ENCODE measurements around the gene MAP3K2. TPM values are rescaled to one million over a fixed set of nuclear protein-coding genes. Genes with fewer than 3 reads are reported as not detected.

Gene MAP3K2
- total and polyA plus RNA-seq, 10 of the 15 experiments (the other 5 are each of a cell fraction or from before 2014, with no cell fraction given), result 2.7 to 39.6 (median 16.1) TPM

GRCh38 chr2:127437056-127437455 lies 49.3 kb upstream of the MAP3K2 start:
- Histone ChIP-seq H3K27ac (ENCODE audit: control insufficient read depth, insufficient read depth) (no peak overlapping the region), H4K20me1 (ENCODE audit: control insufficient read depth, insufficient read depth) (no peaks in the 10 kb centered on the region), H3K9me3 (replicated peaks; ENCODE audit: control insufficient read depth, insufficient read depth, low read length) (no peaks in the 10 kb centered on the region), H3K9ac (ENCODE audit: control insufficient read depth, insufficient read depth, low read length) (no peak overlapping the region), H3K4me1 (ENCODE audit: control insufficient read depth, insufficient read depth, low read length) (no peaks in the 10 kb centered on the region), H3K36me3 (ENCODE audit: control insufficient read depth in 2 of 2, insufficient read depth in 2 of 2, low read length in 1 of 2) (no peaks in the 10 kb centered on the region), H3K4me3 (no peak overlapping the region), H3K27me3 (replicated peaks in 1 of 2; ENCODE audit: control insufficient read depth in 2 of 2, insufficient read depth in 2 of 2, low read length in 1 of 2) (no peaks in the 10 kb centered on the region), H3K4me2 (ENCODE audit: control insufficient read depth, insufficient read depth) (no peak overlapping the region), H3K79me2 (ENCODE audit: control insufficient read depth, insufficient read depth, low read length) (no peaks in the 10 kb centered on the region), H2AFZ (ENCODE audit: control insufficient read depth, low read depth, low read length) (no peak overlapping the region)
- FAIRE-seq, result no peak
- no TSS peak for BruUV-seq (replicated peaks)
- intact Hi-C loops (cut with micrococcal nuclease; ENCODE audit: unreplicated experiment), result no loop called here
- RAD21 ChIA-PET (ENCODE audit: unreplicated experiment), result interaction anchor here (1.2 kb wide), 1 partner anchor 42 kb away, joined by 3 read pairs; no protein-coding TSS in a partner anchor
- SMC1A ChIA-PET (ENCODE audit: uncharacterized antibody, unreplicated experiment), result interaction anchor here (1.5 kb wide), 1 partner anchor 9 kb away, joined by 3 read pairs; no protein-coding TSS in a partner anchor
- in situ Hi-C loops (cut with MboI), result no loop called here
- ATAC-seq, result no peak
- TF ChIP-seq BACH1 (IDR thresholded peaks at IDR 0.05; ENCODE audit: borderline replicate concordance) (no peak), NFYA (IDR thresholded peaks at IDR 0.05; ENCODE audit: borderline replicate concordance, low read depth, low read length) (no peak), MEF2B (IDR thresholded peaks at IDR 0.05; ENCODE audit: partially characterized antibody, poor library complexity, severe bottlenecking) (no peak), EGR1 (IDR thresholded peaks at IDR 0.05; ENCODE audit: borderline replicate concordance in 1 of 2, low read depth in 2 of 2, low read length in 2 of 2) (no peak), GATAD2B (conservative IDR thresholded peaks at IDR 0.05; ENCODE audit: low read depth) (no peak), ATF7 (IDR thresholded peaks at IDR 0.05; ENCODE audit: low read depth) (no peak), IKZF1 (conservative IDR thresholded peaks at IDR 0.05) (no peak), MLLT1 (IDR thresholded peaks at IDR 0.05) (no peak), IRF5 (IDR thresholded peaks at IDR 0.05; ENCODE audit: borderline replicate concordance) (no peak)
- POLR2A ChIA-PET, result interaction anchor here (1.0 kb wide), 1 partner anchor 51 kb away, joined by 3 read pairs; no protein-coding TSS in a partner anchor
- CTCF ChIA-PET, result interaction anchor here (1.1 to 1.2 kb wide), 2 partner anchors 16 to 240 kb away, joined by 3 read pairs; no protein-coding TSS in a partner anchor
- DNase-seq (ENCODE audit: low read depth, low spot score), result no peak
- WGBS (ENCODE audit: insufficient coverage, insufficient replicate concordance, low lambda C conversion rate, missing lambda C conversion rate), result 64% methylated on average over 9 of the region's 9 CpGs
